ENCODE results near the gene TNFRSF8. TPM values are rescaled to one million over a fixed set of nuclear protein-coding genes. Genes with fewer than 3 reads are reported as not detected.

Gene TNFRSF8
- total and polyA plus RNA-seq, 2 of the 4 experiments (the other 2 are of a cell fraction): under 0.01 to 0.31 TPM

DNA sequence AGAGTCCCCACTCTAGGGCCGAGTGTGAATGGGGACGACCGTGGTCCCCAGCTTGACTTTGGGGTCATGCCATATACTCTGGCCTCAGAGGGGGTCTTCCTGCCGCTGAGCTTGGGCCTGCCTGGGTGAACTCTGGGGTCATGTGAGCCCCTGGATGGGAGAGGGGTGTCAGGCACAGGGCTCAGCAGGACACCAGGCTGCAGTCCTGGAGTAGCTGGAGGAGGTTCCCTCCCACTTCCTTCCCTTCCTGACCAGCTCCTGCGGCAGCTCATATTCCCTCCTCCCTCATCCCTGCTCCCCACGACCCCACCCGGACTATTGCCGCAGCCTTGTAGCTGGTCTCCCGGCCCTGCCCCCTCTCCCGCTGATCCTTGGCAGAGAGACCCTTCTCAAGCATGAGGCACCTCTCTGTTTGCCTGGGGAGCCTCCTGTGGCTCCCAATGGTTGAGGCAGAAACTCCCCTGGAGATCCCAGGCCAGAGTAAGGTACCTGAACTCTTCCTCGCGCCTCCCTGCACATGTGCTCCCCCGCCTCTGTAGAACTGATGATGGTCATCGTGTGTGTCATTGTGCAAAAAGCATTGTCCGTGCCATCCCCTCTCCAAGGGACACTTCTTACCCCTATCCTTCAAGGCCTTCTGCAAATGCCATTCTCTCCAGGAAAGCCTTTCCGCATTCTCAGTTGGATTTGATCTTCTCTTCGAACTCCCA, 105.5 kb downstream of the TNFRSF8 start:
- Histone ChIP-seq H3K56ac (ENCODE audit: extremely low read depth, insufficient read depth, low read length) (no peak overlapping the region), H2AK5ac (ENCODE audit: low read depth, low read length) (0 out of 2 replicates have a peak overlapping the region, but pooled peaks have one; percentile 48), H4K5ac (ENCODE audit: low read depth, low read length) (no peak overlapping the region), H4K91ac (ENCODE audit: insufficient read depth, low read depth, low read length) (no peak overlapping the region), H2BK15ac (ENCODE audit: low read depth, low read length) (no peak overlapping the region), H4K20me1 (ENCODE audit: insufficient read depth, low read length) (no peaks in the 10 kb centered on the region; the same call in 1 of the 2 replicates), H3K9ac (ENCODE audit: low read depth, low read length) (no peak overlapping the region; the same call in 1 of the 2 replicates), H3K4me1 (ENCODE audit: control insufficient read depth, insufficient read depth, low read length) (peaks cover 5% of the 10 kb centered on the region), H3K14ac (replicated peaks; ENCODE audit: low read depth, low read length) (0 out of 2 replicates have a peak overlapping the region, but pooled peaks have one; percentile 4), H3K9me1 (ENCODE audit: insufficient read depth, low read length) (0 out of 2 replicates have a peak, but pooled peaks cover 5% of the 10 kb centered on the region), H3K18ac (ENCODE audit: low read depth, low read length) (no peak overlapping the region), H3K27ac (ENCODE audit: insufficient read depth, low read length) (no peak overlapping the region), H3K27me3 (ENCODE audit: control insufficient read depth, insufficient read depth, low read length) (no peaks in the 10 kb centered on the region), H2BK5ac (ENCODE audit: low read depth, low read length, poor library complexity, severe bottlenecking) (no peak overlapping the region), H2AK9ac (replicated peaks; ENCODE audit: low read depth, low read length, poor library complexity) (peak overlapping the region; percentile 53), H2BK120ac (ENCODE audit: low read depth, low read length) (no peak overlapping the region; the same call in 1 of the 2 replicates), H4K8ac (ENCODE audit: low read depth in 2 of 2, low read length in 2 of 2) (no peak overlapping the region), H2AFZ (replicated peaks; ENCODE audit: low read length, poor library complexity) (peak overlapping the region; percentile 68), H3K36me3 (ENCODE audit: control insufficient read depth, insufficient read depth, low read length) (no peaks in the 10 kb centered on the region), H3K9me3 (ENCODE audit: control insufficient read depth, insufficient read depth, low read length) (no peaks in the 10 kb centered on the region), H3K4me2 (ENCODE audit: low read depth, low read length) (peak overlapping the region; percentile 77), H3K79me1 (ENCODE audit: low read depth in 1 of 2, low read length in 2 of 2) (0 out of 4 replicates have a peak, but pooled peaks cover 0 to 10% of the 10 kb centered on the region in 2 experiments), H3K23ac (ENCODE audit: low read depth, low read length) (peak overlapping the region; percentile 64; the same call in 1 of the 2 replicates), H3K4me3 (ENCODE audit: insufficient read depth, low read depth, low read length) (peak overlapping the region; percentile 3; the same call in 1 of the 2 replicates), H3K4ac (ENCODE audit: low read depth, low read length) (peak overlapping the region; percentile 39), H2BK20ac (ENCODE audit: low read depth, low read length) (no peak overlapping the region)
- POLR2A ChIA-PET (ENCODE audit: unreplicated experiment): interaction anchor here (1.1 kb wide), 1 partner anchor 9 kb away, joined by 3 read pairs; no protein-coding TSS in a partner anchor
- no peak for DNase-seq
- ATAC-seq (ENCODE audit: low read depth): 0 out of 2 replicates have a peak, but pooled peaks have one; percentile 13
- no TSS peak for BruUV-seq (replicated peaks)
- in situ Hi-C loops (cut with MboI; ENCODE audit: low sequenced_read_pairs): no loop called here
- 25% methylated on average over 7 of the region's 17 CpGs; no CpG with 5 or more reads in 1 of the 2 experiments for WGBS, 2 experiments (ENCODE audit: extremely low coverage in 2 of 2, insufficient read length in 1 of 2)
- dilution Hi-C loops (cut with HindIII; ENCODE audit: low sequenced_read_pairs, unreplicated experiment): no loop called here
- CTCF ChIA-PET: interaction anchor here (0.9 kb wide), 1 partner anchor 44 kb away, joined by 3 read pairs; no protein-coding TSS in a partner anchor
- intact Hi-C loops (cut with micrococcal nuclease): no loop called here
- no peak for TF ChIP-seq POLR2A (IDR thresholded peaks at IDR 0.05; ENCODE audit: low read depth, low read length)
- no peak for TF ChIP-seq MXI1 (IDR thresholded peaks at IDR 0.05; ENCODE audit: borderline replicate concordance, low read depth, low read length)
- TF ChIP-seq RAD21 (IDR thresholded peaks at IDR 0.05; ENCODE audit: low read length): no peak
- TF ChIP-seq, protein P1, sequence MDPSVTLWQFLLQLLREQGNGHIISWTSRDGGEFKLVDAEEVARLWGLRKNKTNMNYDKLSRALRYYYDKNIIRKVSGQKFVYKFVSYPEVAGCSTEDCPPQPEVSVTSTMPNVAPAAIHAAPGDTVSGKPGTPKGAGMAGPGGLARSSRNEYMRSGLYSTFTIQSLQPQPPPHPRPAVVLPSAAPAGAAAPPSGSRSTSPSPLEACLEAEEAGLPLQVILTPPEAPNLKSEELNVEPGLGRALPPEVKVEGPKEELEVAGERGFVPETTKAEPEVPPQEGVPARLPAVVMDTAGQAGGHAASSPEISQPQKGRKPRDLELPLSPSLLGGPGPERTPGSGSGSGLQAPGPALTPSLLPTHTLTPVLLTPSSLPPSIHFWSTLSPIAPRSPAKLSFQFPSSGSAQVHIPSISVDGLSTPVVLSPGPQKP (IDR thresholded peaks at IDR 0.05; ENCODE audit: borderline replicate concordance, low read depth, low read length): no peak
- no peak for TF ChIP-seq RFX5 (IDR thresholded peaks at IDR 0.05; ENCODE audit: low read depth, low read length)
- no peak for TF ChIP-seq CHD1 (IDR thresholded peaks at IDR 0.05; ENCODE audit: low read depth, low read length)
- TF ChIP-seq RCOR1 (IDR thresholded peaks at IDR 0.05; ENCODE audit: insufficient replicate concordance, low read length): no peak
- TF ChIP-seq, protein P2, sequence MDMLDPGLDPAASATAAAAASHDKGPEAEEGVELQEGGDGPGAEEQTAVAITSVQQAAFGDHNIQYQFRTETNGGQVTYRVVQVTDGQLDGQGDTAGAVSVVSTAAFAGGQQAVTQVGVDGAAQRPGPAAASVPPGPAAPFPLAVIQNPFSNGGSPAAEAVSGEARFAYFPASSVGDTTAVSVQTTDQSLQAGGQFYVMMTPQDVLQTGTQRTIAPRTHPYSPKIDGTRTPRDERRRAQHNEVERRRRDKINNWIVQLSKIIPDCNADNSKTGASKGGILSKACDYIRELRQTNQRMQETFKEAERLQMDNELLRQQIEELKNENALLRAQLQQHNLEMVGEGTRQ (IDR thresholded peaks at IDR 0.05; ENCODE audit: low read depth, low read length): no peak
- TF ChIP-seq, protein P3, sequence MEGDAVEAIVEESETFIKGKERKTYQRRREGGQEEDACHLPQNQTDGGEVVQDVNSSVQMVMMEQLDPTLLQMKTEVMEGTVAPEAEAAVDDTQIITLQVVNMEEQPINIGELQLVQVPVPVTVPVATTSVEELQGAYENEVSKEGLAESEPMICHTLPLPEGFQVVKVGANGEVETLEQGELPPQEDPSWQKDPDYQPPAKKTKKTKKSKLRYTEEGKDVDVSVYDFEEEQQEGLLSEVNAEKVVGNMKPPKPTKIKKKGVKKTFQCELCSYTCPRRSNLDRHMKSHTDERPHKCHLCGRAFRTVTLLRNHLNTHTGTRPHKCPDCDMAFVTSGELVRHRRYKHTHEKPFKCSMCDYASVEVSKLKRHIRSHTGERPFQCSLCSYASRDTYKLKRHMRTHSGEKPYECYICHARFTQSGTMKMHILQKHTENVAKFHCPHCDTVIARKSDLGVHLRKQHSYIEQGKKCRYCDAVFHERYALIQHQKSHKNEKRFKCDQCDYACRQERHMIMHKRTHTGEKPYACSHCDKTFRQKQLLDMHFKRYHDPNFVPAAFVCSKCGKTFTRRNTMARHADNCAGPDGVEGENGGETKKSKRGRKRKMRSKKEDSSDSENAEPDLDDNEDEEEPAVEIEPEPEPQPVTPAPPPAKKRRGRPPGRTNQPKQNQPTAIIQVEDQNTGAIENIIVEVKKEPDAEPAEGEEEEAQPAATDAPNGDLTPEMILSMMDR (conservative IDR thresholded peaks at IDR 0.05; ENCODE audit: low read depth, low read length): no peak

Data from IMR-90 (cell line).